ENCODE results near the gene ANO10.
A peak's percentile ranks its signal among the peaks of the same experiment; 100 is the strongest.
"Not testable (repeated sequence)": the region's sequence is repeated elsewhere in the genome, so short reads cannot be mapped to it uniquely, and the experiment has no call there.

Gene ANO10

GRCh38 chr3:43372007-43372740 lies 249.6 kb downstream of the ANO10 start:
- no peak for DNase-seq (ENCODE audit: low read depth)

GRCh38 chr3:43371494-43371893 lies 250.3 kb downstream of the ANO10 start:
- DNase-seq (ENCODE audit: low read depth): no peak

- no peak for DNase-seq (ENCODE audit: low read depth)
Observed at GRCh38 chr3:43370293-43370980, 251.4 kb downstream of the ANO10 start.

- DNase-seq (ENCODE audit: low read depth): no peak
Observed at GRCh38 chr3:43369404-43370292, 252.2 kb downstream of the ANO10 start.

- DNase-seq (ENCODE audit: low read depth): no peak
Observed at GRCh38 chr3:43366885-43367284, 254.9 kb downstream of the ANO10 start.

- no peak for DNase-seq (ENCODE audit: low read depth)
Observed at GRCh38 chr3:43366481-43366880, 255.3 kb downstream of the ANO10 start.

GRCh38 chr3:43365601-43366305 lies 256.1 kb downstream of the ANO10 start:
- no peak for DNase-seq (ENCODE audit: low read depth)

- DNase-seq (ENCODE audit: low read depth): no peak
Observed at GRCh38 chr3:43364926-43365325, 256.9 kb downstream of the ANO10 start.

GRCh38 chr3:43364494-43364893 lies 257.3 kb downstream of the ANO10 start:
- DNase-seq (ENCODE audit: low read depth): no peak

- peak; percentile 66 for DNase-seq (ENCODE audit: low read depth)
Observed at GRCh38 chr3:43363621-43364266, 258.1 kb downstream of the ANO10 start.

GRCh38 chr3:43362961-43363360 lies 258.9 kb downstream of the ANO10 start:
- DNase-seq (ENCODE audit: low read depth): no peak

- DNase-seq (ENCODE audit: low read depth): no peak
Observed at GRCh38 chr3:43362183-43362582, 259.6 kb downstream of the ANO10 start.

- no peak for DNase-seq (ENCODE audit: low read depth)
Observed at GRCh38 chr3:43361077-43361476, 260.7 kb downstream of the ANO10 start.

GRCh38 chr3:43356033-43356432 lies 265.8 kb downstream of the ANO10 start:
- DNase-seq (ENCODE audit: low read depth): not testable (repeated sequence)

- DNase-seq (ENCODE audit: low read depth): no peak
Observed at GRCh38 chr3:43353923-43354670, 267.7 kb downstream of the ANO10 start.

- DNase-seq (ENCODE audit: low read depth): no peak
Observed at GRCh38 chr3:43353393-43353792, 268.4 kb downstream of the ANO10 start.

GRCh38 chr3:43349716-43350115 lies 272.1 kb downstream of the ANO10 start:
- DNase-seq (ENCODE audit: low read depth): no peak

GRCh38 chr3:43348852-43349574 lies 272.8 kb downstream of the ANO10 start:
- DNase-seq (ENCODE audit: low read depth): no peak

- no peak for DNase-seq (ENCODE audit: low read depth)
Observed at GRCh38 chr3:43348350-43348749, 273.5 kb downstream of the ANO10 start.

GRCh38 chr3:43347774-43348173 lies 274.0 kb downstream of the ANO10 start:
- DNase-seq (ENCODE audit: low read depth): no peak

Data from GM04504 (cell line).